ENCODE results near the gene AK2.
"Not testable (repeated sequence)": the region's sequence is repeated elsewhere in the genome, so short reads cannot be mapped to it uniquely, and the experiment has no call there.

AK2 gene

DNA sequence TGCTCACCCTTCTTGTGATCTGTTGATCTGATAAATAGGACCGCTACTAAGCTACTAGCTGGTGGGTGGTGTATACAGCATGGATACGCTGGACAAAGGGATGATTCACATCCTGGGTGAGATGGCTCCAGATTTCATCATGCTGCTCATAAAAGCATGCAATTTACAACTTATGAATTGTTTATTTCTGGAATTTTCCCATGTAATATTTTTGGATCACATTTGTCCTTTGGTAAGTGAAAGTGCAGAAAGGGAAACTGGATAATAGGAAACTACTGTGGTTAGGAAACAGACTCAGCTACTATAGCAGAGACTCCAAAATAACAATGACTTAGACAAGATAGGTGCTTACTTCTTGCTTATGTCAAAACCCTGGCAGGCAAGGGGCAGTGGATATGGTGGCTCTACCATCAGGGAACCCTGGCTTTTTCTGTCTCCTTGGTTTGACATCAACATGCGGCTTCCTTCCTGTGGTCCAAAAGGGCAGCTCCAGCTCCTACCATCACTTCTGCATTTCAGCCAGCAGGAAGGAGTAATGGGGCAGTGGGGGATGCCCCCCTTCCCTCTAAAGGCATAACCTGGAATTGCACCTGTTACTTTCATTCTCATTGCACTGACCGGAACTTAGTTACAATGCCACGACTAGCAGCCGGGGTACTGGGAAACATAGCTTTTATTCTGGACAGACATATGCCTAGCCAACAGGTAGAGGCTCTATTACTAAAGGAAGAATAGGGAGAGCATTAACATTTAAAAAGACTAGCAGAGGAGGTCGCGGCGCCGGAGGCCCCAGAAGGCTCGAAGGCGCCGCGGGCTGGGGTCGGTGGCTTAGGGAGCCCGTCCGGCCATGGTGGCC lies 13.8 kb upstream of the AK2 start:
- peak; percentile 95 for DNase-seq

GRCh38 chr1:33049371-33049770 lies 12.7 kb upstream of the AK2 start:
- no peak for DNase-seq

DNA sequence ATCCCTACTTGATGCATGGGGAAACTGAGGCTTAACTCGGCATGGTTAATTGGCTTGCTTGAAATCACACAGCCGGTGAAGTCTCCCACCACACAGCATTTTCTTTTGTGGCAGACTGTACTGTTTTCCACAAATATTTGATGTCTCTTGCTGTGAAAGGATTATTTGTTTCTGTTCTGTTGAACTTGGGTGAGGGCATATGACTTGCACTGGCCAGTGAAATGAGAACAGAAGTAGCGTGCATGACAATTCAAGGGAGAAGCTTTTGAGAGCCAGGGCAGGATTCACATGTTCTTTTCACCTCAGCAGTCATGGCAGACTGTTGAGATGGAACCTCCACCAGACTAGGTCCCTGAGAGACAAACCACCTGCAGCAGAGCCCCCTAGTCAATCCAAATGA lies 11.7 kb upstream of the AK2 start:
- no peak for DNase-seq

DNA sequence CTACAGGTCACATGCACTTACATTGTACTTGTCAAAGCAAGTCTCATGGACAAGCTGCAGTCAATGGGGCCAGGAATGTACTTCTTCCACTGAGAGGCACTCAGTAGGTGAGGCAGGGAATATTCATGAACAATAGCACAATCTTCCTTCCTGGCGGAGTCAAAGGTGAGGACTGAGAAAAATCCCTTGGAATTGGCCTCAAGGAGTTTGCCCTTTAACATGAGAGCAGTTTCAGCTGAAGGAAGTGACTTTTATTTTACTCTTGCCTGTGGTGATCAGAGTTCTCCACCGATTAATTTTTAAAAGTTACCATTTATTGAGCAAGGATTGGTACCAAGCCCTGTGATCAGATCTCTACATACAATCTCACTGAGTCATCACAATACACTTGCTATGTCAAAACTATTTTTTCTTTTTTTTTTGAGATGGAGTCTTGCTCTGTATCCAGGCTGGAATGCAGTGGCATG lies 11.2 kb upstream of the AK2 start:
- peak; percentile 68 for DNase-seq

DNA sequence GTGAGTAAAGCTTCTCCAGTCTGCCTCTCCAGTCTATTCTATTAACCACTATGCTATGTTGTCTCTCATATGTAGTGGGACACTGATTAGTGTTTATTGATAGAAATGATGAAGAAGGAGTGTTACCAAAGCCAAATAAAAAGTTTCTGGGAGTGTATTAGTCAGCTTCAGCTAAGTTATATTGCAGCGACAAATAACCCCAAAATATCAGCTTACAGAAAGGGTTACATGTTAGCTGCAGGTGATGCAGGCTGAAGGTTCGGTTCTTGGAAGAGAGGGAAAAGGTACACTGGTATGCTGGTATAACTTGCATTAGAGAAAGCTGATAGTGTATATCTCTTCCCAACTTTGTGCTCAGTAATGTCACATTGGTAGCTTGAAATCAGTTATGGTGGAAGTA lies 10.6 kb upstream of the AK2 start:
- DNase-seq = no peak

- DNase-seq = not testable (repeated sequence)
These were observed 9.6 kb upstream of the AK2 start for GRCh38 chr1:33046234-33046633.

- no peak for DNase-seq
These were observed 9.1 kb upstream of the AK2 start for GRCh38 chr1:33045814-33046213.

DNA sequence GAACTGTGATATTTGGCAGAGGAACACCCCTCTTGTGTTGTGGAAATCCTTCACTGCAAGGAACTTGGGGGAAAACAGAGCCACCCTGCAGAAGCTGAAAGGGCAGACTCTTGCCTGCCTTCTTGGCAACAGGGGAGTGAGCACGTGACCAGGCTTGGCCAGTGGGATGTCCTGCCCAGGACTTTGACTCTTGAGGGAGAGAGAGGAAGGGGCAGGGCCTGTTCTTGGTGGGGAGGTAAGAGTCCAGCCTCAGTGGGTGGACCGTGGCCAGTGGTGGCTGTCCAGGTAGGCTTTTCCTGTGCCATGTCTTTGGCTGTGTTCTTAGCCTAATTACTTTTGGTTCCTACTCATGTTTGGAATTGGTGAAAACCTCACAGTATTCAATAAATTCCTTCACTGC lies 8.6 kb upstream of the AK2 start:
- DNase-seq = no peak

GRCh38 chr1:33043267-33044092 lies 6.8 kb upstream of the AK2 start:
- DNase-seq = no peak

DNA sequence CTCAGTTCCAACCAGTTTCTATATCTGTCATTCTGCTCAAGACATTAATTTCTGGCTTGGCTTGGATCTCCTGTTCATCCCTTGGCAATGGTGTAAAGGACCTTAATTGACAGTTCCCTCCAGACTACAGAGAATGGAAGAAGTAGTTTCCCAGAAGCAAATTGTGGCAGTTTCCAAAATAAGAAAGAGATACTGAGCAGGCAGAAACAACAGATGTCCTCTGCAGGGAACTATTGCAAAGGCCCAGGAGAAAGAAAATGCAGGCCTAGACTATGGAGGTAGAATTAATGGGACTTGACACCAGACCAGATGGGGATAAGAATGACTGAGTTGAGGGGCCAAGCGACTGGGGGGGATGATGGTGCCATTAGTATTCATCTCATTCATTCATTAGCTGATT lies 6.1 kb upstream of the AK2 start:
- DNase-seq = no peak

DNA sequence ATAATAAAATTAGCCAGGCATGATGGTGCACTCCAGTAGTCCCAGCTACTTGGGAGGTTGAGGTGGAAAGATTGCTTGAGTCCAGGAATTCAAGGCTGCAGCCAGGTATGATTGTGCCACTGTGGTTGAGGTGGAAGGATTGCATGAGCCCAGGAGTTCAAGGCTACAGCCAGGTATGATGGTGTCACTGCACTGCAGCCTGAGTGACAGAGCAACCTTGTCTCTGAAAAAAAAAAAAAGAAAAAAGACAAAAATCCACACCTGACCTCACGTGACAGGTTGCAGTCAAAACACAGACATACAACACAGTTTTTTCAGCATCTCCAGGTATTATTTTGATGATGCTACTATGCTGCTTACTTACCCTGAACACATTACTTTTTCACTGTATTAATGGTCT lies 4.3 kb upstream of the AK2 start:
- no peak for DNase-seq

GRCh38 chr1:33039840-33040239 lies 3.2 kb upstream of the AK2 start:
- DNase-seq = no peak

DNA sequence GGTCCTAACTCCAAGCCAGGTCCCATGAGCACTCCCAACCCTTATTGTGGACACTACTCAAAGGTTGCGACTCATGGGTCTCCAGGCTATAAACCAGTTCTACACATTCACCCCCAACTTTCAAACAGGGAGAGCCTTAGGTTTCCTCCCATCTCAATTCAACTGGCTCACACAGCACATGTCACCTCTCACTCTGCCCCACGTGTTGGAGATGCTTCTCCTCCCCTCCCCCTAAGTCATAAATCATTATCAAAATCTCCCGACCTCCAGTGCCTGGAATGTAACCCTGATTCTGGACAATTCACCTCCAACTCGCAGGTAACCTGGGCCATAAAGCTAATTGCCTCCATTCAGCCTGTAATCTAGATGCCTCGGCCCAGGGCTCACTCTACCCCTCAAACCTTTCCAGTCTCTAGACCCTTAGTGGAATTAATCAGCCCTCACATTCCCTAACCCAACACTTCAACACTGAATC lies 595 bp downstream of the AK2 start:
- peak; percentile 45 for DNase-seq

DNA sequence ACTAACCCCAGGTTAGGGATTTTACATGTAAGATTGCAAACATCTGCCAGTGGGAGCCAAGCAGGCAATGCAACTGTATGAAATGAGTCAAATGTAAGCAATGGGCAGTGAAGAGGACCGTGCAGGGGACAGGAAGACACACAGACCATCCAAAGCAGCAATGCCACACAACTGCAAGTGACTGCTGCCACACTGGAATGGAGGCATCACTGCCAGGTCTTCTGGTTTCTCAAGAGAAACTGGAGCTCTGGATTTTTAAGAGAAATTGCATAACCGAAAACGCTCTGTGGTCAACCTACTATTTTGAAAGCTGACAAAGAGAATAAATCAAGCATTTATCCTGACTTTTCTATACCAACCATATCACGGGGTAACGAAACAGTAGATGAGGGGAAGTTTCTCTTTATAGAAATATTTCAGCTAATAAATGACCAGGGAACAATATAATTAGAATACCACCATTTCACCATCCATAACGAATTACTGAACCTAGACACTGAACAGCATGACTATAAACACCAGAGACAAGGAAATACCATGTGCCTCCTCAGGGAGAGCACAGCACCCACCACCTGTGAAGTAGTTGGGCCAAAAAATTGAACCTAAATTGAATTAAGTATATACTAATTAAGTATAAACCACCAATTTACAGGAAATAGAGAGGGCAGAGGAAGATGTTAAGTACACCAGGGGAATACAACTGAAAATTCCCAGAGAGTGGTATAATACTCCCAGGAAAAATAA lies 4.4 kb downstream of the AK2 start:
- peak; percentile 24 for DNase-seq

DNA sequence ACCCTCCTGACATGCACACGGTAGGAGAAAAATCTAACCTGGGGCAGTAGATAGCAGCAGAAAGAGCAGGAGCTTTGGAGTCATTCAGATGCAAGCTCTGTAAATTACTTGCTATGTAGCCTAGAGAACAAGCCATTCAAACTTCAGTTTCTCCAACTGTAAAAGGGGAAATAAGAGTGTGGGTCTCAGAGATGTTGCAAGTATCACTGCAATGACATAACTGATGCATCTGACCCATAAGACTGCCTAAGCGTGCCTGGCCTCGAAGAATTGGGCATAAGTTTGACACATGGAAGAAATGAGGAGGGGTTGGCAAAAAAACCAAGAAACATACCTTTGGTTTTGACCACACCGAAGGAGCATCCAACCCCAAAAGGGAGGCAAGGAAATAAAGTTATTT lies 5.2 kb downstream of the AK2 start:
- no peak for DNase-seq

DNA sequence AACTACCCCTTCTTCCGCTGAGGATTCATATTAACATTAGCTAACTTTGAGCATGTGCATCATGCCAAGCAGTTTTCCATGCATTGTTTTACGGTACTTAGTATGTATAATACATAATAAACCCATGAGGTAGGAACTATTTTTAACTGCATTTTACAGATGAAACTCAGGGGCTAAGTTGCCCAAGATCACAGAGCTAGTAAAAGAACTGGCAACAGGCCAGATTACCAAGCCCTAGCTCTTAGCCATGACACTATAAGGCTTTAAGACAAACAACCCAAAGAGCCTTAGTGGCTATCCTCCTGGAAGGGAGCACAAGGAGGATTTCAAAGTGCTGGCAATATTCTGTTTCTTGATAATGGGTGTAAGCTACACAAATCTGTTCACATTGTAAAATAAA lies 6.1 kb downstream of the AK2 start:
- peak; percentile 27 for DNase-seq

DNA sequence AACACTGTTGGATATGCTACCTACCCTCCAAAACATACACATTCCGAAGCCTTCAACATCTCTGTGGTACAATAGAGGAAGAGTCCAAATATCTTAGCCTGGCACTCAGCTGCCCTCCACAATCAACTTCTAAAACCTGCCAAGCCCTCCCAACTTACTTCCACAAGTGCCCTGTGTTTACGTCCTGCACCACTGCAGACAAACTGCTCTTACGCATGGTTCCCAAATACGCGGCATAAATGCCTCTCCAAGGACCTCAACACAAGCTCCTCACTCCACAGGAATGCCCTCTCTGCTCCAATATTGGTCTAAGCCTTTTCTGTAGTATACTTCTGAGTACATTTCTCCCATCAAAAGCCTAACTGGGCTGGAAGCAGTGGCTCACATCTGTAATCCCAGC lies 6.8 kb downstream of the AK2 start:
- no peak for DNase-seq

- DNase-seq = no peak
These were observed 7.5 kb downstream of the AK2 start for GRCh38 chr1:33029209-33029608.

DNA sequence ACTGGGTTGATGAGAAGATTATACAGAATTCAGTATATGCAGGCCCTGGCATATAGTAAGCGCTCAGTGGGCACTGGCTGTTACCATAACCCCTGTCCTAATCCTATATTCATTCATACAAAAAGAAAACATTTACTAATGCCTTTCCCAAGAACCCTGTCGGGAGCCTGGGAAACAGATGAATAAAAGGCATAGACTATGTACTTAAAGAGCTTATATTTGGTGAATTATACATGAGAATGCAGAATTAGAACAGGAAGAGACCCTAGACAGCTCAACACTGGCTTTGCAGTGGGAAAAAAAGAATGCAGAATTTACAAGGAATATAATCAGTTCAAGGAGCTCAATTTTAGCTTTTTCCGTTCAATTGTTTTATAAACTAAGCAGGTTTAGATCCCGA lies 10.9 kb downstream of the AK2 start:
- no peak for DNase-seq

- DNase-seq = no peak
These were observed 11.5 kb downstream of the AK2 start for GRCh38 chr1:33025180-33025569.

GRCh38 chr1:33024430-33025179 lies 12.1 kb downstream of the AK2 start:
- DNase-seq = not testable (repeated sequence)

GRCh38 chr1:33022650-33023200 lies 14.0 kb downstream of the AK2 start:
- no peak for DNase-seq

Measured in EL (cell line).